ENCODE data around the gene MX2. TPM values are rescaled to one million over a fixed set of nuclear protein-coding genes. Genes with fewer than 3 reads are reported as not detected.

The MX2 gene
- total and polyA plus RNA-seq, 2 experiments from 2014 or later, result 5.4 to 9.2 TPM

DNA sequence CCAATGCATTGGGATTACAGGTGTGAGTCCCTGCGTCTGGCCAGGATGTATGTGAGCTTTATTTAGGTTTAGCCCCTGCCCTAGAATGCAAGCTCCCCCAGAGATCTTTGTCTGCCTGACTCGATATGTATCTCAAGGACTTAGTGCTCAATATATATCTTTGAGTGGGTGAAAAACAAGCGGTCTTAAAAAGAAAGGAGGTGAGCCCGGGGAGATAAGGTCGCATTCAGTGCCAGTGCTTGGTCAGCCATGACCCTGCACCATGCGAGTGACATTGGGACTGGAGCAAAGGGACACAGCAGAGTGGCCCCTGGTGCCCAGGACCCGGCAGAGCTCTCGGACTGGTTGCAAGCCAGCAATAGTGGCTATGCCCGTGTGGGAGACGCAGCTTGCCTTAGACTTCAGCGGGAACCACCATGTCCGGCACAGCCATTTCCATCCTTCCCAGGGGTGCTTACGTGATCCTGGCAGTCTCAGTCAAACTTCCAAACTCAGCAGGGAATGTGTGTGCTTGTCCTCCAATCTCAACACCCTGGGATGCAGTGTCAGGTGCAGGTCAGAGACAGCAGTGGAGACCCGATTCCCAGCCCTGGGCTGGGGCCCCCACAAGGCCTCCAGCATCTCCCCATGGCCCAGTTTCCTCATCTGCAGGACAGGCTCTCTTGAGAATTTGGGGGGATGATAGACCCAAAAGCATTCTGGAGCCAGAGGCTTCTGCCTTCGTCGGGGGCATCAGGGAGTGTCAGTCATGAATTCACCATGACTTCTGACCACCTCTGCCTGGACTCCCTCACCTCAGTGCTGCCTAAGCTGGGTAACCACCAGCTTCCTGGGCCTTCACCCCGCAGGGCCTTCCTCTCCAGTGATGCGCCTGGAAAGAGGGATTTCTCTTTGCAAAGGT is 1.8 kb downstream of the MX2 start:
- H3K36me3 Mint-ChIP-seq (ENCODE audit: low read depth), result no peaks in the 10 kb centered on the region
- DNase-seq (ENCODE audit: low spot score), result no peak
- no peak overlapping the region for H3K4me3 ChIP-seq

More for the DNA sequence above, 1.8 kb downstream of the MX2 start:
- no peaks in the 10 kb centered on the region for H3K36me3 ChIP-seq (ENCODE audit: insufficient read depth)
- no peak for ATAC-seq
- no peak overlapping the region for H2AFZ ChIP-seq
- no peak overlapping the region for H3K4me2 ChIP-seq
- H3K27me3 ChIP-seq (ENCODE audit: insufficient read depth), result no peaks in the 10 kb centered on the region
- Mint-ChIP-seq H3K4me1 (peaks cover 16% of the 10 kb centered on the region), H3K4me3 (no peak overlapping the region), H3K9me3 (no peaks in the 10 kb centered on the region; the same call in 2 of the 3 replicates), H3K27ac (no peak overlapping the region), H3K27me3 (ENCODE audit: insufficient read depth, low read depth, poor library complexity) (peaks cover 3% of the 10 kb centered on the region)
- TF ChIP-seq, protein P1, sequence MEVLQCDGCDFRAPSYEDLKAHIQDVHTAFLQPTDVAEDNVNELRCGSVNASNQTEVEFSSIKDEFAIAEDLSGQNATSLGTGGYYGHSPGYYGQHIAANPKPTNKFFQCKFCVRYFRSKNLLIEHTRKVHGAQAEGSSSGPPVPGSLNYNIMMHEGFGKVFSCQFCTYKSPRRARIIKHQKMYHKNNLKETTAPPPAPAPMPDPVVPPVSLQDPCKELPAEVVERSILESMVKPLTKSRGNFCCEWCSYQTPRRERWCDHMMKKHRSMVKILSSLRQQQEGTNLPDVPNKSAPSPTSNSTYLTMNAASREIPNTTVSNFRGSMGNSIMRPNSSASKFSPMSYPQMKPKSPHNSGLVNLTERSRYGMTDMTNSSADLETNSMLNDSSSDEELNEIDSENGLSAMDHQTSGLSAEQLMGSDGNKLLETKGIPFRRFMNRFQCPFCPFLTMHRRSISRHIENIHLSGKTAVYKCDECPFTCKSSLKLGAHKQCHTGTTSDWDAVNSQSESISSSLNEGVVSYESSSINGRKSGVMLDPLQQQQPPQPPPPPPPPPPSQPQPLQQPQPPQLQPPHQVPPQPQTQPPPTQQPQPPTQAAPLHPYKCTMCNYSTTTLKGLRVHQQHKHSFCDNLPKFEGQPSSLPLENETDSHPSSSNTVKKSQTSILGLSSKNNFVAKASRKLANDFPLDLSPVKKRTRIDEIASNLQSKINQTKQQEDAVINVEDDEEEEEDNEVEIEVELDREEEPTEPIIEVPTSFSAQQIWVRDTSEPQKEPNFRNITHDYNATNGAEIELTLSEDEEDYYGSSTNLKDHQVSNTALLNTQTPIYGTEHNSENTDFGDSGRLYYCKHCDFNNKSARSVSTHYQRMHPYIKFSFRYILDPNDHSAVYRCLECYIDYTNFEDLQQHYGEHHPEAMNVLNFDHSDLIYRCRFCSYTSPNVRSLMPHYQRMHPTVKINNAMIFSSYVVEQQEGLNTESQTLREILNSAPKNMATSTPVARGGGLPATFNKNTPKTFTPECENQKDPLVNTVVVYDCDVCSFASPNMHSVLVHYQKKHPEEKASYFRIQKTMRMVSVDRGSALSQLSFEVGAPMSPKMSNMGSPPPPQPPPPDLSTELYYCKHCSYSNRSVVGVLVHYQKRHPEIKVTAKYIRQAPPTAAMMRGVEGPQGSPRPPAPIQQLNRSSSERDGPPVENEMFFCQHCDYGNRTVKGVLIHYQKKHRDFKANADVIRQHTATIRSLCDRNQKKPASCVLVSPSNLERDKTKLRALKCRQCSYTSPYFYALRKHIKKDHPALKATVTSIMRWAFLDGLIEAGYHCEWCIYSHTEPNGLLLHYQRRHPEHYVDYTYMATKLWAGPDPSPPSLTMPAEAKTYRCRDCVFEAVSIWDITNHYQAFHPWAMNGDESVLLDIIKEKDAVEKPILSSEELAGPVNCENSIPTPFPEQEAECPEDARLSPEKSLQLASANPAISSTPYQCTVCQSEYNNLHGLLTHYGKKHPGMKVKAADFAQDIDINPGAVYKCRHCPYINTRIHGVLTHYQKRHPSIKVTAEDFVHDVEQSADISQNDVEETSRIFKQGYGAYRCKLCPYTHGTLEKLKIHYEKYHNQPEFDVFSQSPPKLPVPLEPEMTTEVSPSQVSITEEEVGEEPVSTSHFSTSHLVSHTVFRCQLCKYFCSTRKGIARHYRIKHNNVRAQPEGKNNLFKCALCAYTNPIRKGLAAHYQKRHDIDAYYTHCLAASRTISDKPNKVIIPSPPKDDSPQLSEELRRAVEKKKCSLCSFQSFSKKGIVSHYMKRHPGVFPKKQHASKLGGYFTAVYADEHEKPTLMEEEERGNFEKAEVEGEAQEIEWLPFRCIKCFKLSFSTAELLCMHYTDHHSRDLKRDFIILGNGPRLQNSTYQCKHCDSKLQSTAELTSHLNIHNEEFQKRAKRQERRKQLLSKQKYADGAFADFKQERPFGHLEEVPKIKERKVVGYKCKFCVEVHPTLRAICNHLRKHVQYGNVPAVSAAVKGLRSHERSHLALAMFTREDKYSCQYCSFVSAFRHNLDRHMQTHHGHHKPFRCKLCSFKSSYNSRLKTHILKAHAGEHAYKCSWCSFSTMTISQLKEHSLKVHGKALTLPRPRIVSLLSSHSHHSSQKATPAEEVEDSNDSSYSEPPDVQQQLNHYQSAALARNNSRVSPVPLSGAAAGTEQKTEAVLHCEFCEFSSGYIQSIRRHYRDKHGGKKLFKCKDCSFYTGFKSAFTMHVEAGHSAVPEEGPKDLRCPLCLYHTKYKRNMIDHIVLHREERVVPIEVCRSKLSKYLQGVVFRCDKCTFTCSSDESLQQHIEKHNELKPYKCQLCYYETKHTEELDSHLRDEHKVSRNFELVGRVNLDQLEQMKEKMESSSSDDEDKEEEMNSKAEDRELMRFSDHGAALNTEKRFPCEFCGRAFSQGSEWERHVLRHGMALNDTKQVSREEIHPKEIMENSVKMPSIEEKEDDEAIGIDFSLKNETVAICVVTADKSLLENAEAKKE (CRISPR knock-in tag; IDR thresholded peaks at IDR 0.05), result no peak
- TF ChIP-seq, protein P2, sequence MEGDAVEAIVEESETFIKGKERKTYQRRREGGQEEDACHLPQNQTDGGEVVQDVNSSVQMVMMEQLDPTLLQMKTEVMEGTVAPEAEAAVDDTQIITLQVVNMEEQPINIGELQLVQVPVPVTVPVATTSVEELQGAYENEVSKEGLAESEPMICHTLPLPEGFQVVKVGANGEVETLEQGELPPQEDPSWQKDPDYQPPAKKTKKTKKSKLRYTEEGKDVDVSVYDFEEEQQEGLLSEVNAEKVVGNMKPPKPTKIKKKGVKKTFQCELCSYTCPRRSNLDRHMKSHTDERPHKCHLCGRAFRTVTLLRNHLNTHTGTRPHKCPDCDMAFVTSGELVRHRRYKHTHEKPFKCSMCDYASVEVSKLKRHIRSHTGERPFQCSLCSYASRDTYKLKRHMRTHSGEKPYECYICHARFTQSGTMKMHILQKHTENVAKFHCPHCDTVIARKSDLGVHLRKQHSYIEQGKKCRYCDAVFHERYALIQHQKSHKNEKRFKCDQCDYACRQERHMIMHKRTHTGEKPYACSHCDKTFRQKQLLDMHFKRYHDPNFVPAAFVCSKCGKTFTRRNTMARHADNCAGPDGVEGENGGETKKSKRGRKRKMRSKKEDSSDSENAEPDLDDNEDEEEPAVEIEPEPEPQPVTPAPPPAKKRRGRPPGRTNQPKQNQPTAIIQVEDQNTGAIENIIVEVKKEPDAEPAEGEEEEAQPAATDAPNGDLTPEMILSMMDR (conservative IDR thresholded peaks at IDR 0.05; ENCODE audit: low read depth in 2 of 2), result no peak
- TF ChIP-seq ZNF114 (CRISPR knock-in tag; IDR thresholded peaks at IDR 0.05) (no peak), JUNB (IDR thresholded peaks at IDR 0.05; ENCODE audit: unreplicated experiment) (no peak), EZH2 (IDR thresholded peaks at IDR 0.05; ENCODE audit: low read depth, unreplicated experiment) (no peak)
- TF ChIP-seq, protein P3, sequence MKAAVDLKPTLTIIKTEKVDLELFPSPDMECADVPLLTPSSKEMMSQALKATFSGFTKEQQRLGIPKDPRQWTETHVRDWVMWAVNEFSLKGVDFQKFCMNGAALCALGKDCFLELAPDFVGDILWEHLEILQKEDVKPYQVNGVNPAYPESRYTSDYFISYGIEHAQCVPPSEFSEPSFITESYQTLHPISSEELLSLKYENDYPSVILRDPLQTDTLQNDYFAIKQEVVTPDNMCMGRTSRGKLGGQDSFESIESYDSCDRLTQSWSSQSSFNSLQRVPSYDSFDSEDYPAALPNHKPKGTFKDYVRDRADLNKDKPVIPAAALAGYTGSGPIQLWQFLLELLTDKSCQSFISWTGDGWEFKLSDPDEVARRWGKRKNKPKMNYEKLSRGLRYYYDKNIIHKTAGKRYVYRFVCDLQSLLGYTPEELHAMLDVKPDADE (IDR thresholded peaks at IDR 0.05), result no peak
- no peak overlapping the region for H3K27ac ChIP-seq (ENCODE audit: low read depth)
- no peaks in the 10 kb centered on the region for H3K79me2 ChIP-seq (replicated peaks; ENCODE audit: insufficient read depth)
- H3K4me1 ChIP-seq (ENCODE audit: insufficient read depth), result no peaks in the 10 kb centered on the region; the same call in 1 of the 2 replicates
- no peaks in the 10 kb centered on the region for H4K20me1 ChIP-seq (replicated peaks; ENCODE audit: insufficient read depth)
- 0 out of 2 replicates have a peak, but pooled peaks cover 4% of the 10 kb centered on the region for H3K9me2 ChIP-seq (ENCODE audit: insufficient read depth)
- H3F3A ChIP-seq (replicated peaks; ENCODE audit: low read depth), result no peaks in the 10 kb centered on the region
